Upper lobe of left lung (tissue), 4 donors: Measurements from ENCODE around the gene ADNP.

Experiments used
- CTCF ChIP-seq, 6 experiments: fragments of 450-650 bp in 4 of 6; fragments of 200-600 bp in 2 of 6; sonication (generic) in 2 of 6; IDR thresholded peaks; one replicate each; pipeline ENCODE4 v1.5.1; 2016 to 2019; ENCODE audit warnings: antibody characterized with exemption in 6 of 6
- POLR2A ChIP-seq, 4 donors: fragments of 450-650 bp; IDR thresholded peaks; one replicate each; pipeline ENCODE4 v1.5.1; 2016 to 2017; ENCODE audit warnings: antibody characterized with exemption in 4 of 4, mild to moderate bottlenecking in 2 of 4
- POLR2AphosphoS5 ChIP-seq, 2 donors: sonication (generic); formaldehyde crosslinking; IDR thresholded peaks; one replicate each; pipeline ENCODE4 v1.5.1; 2017; ENCODE audit warnings: antibody characterized with exemption in 2 of 2

- TF ChIP-seq CTCF (IDR thresholded peaks at IDR 0.05) = no peak
- no peak for TF ChIP-seq POLR2AphosphoS5 (IDR thresholded peaks at IDR 0.05)
- TF ChIP-seq POLR2A (IDR thresholded peaks at IDR 0.05) = no peak
These were observed 68.7 kb downstream of the ADNP start for GRCh38 chr20:50862546-50862945.
